ENCODE measurements around the gene ATG4B.
"Not testable (repeated sequence)": the region's sequence is repeated elsewhere in the genome, so short reads cannot be mapped to it uniquely, and the experiment has no call there.

ATG4B gene

DNA sequence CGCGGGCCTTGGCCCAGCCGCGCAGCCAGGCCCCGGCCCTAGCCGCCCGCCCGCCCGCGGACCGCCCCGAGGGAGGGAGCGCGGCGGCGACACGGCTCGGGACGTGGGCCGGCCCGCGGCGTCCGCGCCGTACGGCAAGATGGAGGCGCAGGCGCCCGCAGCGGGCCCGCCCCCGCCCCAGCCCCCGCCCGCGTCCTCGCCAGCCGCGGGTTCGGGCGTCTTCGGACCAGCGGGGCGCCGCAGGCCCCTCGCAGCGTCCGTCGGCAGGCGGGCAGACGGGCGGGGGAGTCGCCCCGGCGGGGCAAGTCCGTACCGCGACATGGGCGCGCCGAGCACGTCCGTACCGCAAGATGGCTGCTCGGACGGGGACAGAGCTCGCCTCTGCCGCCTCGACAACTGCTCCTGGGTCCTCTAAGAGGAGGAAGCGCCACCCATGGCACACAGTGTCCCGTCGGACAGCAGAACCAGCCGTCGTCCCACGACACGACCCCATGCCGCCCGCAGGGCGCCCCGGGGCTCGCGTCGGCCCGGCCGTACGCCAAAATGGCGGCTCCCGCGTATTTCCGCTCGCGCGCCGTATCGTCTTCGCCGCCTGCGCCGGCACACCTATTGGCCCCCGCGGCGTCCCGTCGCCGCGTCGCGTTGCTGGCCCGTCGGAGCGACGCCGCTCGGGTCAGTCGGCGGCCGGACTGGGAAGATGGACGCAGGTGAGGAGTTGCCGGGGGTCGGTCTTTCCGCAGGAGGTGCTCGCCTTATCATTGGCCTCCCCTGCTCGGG lies at the start of gene ATG4B, which contains the start of gene THAP4:
Gene ATG4B (plus strand): TSS at position 676 of the 777 bp plus-strand sequence. CDS start 22 bp downstream, at position 698.
Gene THAP4 (minus strand): TSS at position 141 of the 777 bp plus-strand sequence. CDS start 141 bp downstream, outside the sequence.
- DNase-seq (ENCODE audit: low read depth in 2 of 2), result peak; percentile 36 to 61

DNA sequence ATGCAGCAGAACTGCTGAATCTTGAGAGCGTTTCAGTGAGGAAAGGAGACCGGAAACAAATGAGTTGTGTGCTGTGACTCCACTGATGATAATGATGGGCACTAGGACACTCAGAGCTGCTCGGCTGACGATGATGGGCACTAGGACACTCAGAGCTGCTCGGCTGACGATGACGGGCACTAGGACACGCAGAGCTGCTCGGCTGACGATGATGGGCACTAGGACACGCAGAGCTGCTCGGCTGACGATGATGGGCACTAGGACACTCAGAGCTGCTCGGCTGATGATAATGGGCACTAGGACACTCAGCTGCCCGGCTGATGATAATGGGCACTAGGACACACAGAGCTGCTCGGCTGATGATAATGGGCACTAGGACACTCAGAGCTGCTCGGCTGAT lies 47.6 kb upstream of the ATG4B start:
- DNase-seq (ENCODE audit: low read depth in 2 of 2), result not testable (repeated sequence)

GRCh38 chr2:241590496-241591455 lies 46.7 kb upstream of the ATG4B start:
- DNase-seq (ENCODE audit: low read depth in 2 of 2), result not testable (repeated sequence)

DNA sequence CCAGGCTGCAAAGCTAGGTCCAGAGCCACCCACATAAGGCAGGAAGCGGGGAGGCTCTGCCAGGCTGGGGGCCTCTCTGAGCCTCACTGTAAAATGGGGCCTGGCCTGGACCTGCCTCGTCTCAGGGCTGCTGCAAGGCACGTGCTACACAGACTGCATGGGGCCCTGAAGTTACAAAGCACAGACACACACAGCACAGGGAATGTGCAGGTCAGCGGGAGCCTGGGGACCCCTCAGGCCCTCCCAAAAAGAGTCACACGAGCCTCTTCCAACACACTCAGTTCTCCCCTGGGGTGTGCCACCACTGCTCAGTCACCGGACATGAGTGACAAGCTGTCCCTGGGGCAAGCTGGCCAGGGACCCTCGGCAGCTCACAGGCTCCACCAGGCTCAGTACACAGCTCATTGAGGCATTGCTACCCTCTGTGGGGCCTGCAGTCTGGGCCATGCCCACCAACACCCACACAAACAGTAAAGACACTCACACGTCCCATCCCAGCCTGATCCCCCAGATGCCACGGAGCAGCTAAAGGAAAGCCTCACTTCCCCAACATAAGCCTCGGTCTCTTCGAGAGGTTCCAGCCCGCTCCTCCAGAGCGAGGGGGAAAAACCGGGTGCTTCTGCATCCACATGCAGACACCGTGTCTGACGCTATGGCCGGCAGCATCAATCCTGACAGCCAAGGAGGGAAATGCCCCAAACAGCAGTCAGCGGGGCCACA lies 45.2 kb upstream of the ATG4B start:
- DNase-seq (ENCODE audit: low read depth in 2 of 2), result no peak

- no peak for DNase-seq (ENCODE audit: low read depth in 2 of 2)
Measured at GRCh38 chr2:241593271-241593670, 44.2 kb upstream of the ATG4B start.

GRCh38 chr2:241595600-241596140 lies 41.8 kb upstream of the ATG4B start:
- DNase-seq (ENCODE audit: low read depth in 2 of 2), result no peak

GRCh38 chr2:241597561-241597960 lies 39.9 kb upstream of the ATG4B start:
- DNase-seq (ENCODE audit: low read depth in 2 of 2), result no peak

DNA sequence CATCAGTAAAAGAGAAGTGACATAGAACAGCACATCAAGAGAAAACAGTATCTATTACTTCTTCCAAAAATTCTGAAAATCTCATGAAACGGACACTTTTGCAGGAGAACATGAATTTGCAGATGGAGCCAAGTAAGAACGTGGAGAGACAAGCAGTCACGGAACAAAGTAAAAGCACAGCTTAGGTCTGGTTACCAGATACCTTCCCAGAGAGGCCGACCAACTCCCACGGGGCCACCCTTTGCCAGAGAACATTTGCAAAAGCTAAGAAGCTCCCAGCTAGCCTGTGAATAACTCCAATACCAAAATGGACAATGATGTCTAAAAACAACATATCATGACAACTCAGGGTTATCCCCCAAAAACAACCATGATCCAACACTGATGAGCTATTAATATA lies 39.4 kb upstream of the ATG4B start:
- DNase-seq (ENCODE audit: low read depth in 2 of 2), result no peak

- no peak for DNase-seq (ENCODE audit: low read depth in 2 of 2)
Measured at GRCh38 chr2:241598487-241598886, 39.0 kb upstream of the ATG4B start.

GRCh38 chr2:241599615-241600014 lies 37.9 kb upstream of the ATG4B start:
- DNase-seq (ENCODE audit: low read depth in 2 of 2), result no peak

DNA sequence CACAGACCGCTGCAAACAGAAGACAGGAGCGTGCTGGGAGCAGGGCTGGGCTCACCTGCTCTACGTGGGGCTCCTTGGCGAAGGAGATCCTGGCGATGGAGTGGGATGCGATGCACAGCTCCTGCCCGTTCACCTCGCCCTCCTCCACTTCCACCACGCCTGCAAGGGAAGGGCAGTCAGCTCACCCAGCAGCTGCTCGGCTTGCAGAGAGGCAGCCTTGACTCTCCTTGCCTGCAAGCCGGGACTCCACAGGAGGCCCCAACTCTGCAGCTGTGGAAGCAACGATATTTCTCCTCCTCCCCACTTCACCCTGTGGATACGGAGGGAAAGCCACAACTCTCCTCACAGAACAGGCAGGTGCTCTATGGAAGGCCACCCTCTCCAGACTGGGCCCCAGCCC lies 35.7 kb upstream of the ATG4B start:
- no peak for DNase-seq (ENCODE audit: low read depth in 2 of 2)

DNA sequence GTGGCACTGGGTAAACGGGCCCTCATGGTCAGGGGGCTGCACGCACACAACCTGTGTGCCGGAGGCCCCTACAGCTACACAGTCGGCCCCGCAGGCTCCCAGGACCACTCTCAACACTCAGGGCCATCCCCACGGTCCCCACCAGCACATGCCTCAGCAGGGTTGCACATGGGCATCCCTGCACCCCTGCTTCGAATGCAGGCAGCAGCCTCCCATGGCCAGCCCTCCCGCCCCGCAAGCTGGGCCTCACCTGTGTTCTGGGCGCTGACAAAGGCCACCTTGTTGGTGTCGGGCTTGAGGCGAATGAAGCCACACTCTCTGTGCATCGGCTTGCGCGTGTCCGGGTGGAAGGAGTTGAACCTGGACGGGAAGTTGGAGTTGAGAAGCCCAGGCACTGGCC lies 34.8 kb upstream of the ATG4B start:
- DNase-seq (ENCODE audit: low read depth in 2 of 2), result no peak

DNA sequence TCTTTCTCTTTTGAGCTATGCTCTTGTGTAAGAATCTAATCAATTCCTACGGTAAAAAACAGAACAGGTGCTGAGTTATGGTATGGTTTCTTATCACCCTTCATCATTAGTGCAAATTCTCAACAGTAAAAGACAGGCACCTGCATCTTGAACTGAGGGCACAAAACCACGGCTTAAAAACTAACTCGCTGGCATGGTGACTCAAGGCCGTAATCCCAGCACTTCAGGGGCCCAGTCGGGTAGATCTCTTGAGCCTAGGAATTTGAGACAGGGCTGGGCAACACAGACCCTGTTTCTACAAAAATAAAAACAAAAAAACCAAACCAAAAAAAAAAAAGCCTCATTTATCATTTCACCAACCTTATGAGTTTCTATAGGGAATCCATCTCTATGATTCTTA lies 33.8 kb upstream of the ATG4B start:
- DNase-seq (ENCODE audit: low read depth in 2 of 2), result no peak

DNA sequence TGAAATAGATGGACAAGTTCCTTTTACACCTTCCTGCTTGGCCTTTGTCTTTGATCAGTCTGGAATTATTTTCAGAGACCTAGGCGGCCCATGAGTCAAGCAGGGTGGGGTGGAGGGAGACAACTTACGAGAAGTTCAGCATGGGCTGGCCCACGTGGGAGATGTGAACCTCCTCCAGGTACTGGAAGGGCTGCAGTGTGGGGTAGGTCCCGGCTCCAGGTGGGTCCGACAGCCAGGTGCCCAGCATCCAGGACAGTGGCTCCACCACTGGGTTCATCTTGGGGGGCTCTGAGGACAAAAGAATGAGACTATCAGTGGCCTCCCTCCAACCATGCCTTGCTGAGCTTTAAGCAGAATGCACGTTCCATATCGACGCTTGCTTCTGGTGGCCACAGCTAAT lies 31.3 kb upstream of the ATG4B start:
- DNase-seq (ENCODE audit: low read depth in 2 of 2), result no peak

GRCh38 chr2:241607162-241607885 lies 30.2 kb upstream of the ATG4B start:
- no peak for DNase-seq (ENCODE audit: low read depth in 2 of 2)

GRCh38 chr2:241608881-241609280 lies 28.6 kb upstream of the ATG4B start:
- no peak for DNase-seq (ENCODE audit: low read depth in 2 of 2)

DNA sequence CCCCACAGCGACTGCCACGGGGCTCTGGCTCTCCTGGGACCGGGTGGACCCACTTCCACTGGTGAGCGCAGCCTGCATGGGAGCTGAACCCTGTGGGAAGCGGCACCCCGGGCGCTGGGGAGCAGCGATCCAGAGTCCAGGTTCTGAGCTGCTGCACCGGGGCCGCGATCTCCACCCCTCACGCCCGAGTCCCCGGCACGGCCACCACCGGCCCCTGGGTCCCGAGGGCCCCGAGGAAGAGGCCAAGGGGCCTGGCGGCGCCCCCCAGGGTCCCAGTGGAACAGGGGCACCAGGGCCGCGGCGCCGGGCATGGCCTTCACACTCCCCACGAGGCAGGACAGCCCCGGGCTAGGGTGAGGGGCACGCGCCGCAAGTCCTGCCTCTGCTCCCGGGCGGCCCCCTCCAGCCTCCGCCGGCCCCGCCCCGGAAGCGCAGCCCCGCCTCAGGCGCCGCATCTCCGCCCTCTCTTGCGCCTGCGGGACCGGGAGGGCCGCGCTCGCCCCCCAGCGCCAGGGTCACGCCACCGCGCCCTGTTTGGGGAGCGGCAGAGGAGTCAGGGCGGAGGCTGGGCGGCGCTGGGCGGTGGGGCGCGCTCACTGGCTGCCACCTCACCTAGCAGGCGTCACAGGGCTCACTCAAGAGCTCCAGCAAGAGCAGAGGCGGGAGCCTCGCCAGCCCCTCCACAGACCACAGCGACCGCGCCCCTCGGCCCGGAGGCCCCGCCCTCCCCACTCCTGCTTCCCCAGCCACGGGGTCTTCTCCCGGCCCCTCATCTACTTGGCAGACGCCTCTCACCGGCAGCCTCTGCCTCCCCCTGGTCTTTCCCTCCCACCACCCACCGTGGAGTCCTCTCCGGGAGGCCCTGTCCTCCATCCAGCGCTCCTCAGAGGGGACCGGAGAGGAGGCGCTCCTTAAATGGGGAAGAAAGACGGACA lies 27.4 kb upstream of the ATG4B start:
- DNase-seq (ENCODE audit: low read depth in 2 of 2), result peak; percentile 83 to 84

- no peak for DNase-seq (ENCODE audit: low read depth in 2 of 2)
Measured at GRCh38 chr2:241611062-241611461, 26.4 kb upstream of the ATG4B start.

DNA sequence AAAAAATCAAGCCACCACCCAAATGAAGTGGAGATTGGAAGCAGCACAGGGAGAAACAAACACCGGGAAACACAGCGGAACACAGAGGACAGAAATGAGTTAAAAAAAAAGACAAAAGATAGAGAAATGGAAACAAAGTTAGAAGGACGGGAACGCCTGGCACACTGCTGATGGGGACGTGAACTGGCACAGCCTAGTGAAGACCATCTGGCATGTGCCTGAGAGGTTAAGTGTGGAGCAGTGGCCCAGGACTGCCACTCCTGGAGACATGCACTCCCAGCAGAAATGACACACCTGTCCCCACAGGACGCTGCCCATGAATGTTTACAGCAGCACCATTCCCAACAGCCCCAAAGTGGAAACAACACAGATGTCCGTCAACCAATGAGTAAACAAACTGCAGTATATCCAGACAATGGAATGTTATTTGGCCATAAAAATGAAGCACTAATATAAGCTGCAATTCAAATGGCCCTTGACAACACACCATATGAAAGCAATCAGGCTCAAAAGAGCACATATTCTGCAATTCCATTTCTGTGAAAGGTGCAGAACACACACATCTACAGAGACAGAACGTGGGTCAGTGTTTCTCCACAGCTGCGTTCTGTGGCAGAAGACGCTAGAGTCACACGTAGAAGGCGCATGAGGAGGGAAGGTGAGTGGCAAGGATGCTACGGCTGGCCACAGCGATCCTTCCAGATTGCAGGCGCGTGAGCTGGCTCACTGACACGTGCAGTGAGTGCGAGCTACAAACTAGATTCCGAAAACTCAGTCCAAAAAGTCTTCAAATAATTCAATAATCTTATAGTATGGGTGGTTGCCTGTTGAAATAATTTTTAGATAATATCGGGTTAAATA lies 25.1 kb upstream of the ATG4B start:
- DNase-seq (ENCODE audit: low read depth in 2 of 2), result no peak
